HepG2 (cell line): ENCODE data around the gene HDAC4. TPM values are rescaled to one million over a fixed set of nuclear protein-coding genes. Genes with fewer than 3 reads are reported as not detected.

Source experiments
- ATAC-seq: fragments of 200-7000 bp; cut with Tn5 transposase; 3 replicates; pipeline ENCODE4 v1.9.1; 2020; ENCODE audit warnings: mild to moderate bottlenecking, moderate library complexity
- BruUV-seq: library from RNA; stranded (reverse); fragments of 400-500 nt; replicated peaks from 2 replicates; lab custom pipeline; 2021; lab: Mats Ljungman, UMichigan
- CTCF ChIA-PET: fragments of 300-600 bp; formaldehyde crosslinking; extraction: SDS; loops from one replicate; lab custom pipeline; 2021; ENCODE audit warnings: low total read pairs, inconsistent platforms, low intra/inter-chr PET ratio; lab: Yijun Ruan, JAX
- POLR2A ChIA-PET: fragments of 350-600 bp; sonication (Branson Sonifier 250); formaldehyde crosslinking; loops from one replicate; lab custom pipeline; 2020; ENCODE audit warnings: antibody characterized with exemption, inconsistent platforms; lab: Yijun Ruan, JAX
- DNase-seq: peaks from one replicate; pipeline ENCODE4 v3.0.0-alpha.2; 2015; ENCODE audit warnings: low spot score
- FAIRE-seq: peaks from 3 replicates; lab custom pipeline; 2011; peaks lifted over from hg19 to GRCh38; lab: Jason Lieb, UNC
- H2AFZ ChIP-seq: one replicate; pipeline ENCODE4 v1.6.1; 2011; ENCODE audit warnings: low read length, inconsistent platforms
- H3K27ac ChIP-seq: fragments of 300-600 bp; 3 replicates; pipeline ENCODE4 v1.8.0; 2011; ENCODE audit warnings: mixed run types, mild to moderate bottlenecking, mixed read lengths, low read length, inconsistent platforms; ENCODE audit not compliant: insufficient read depth; ENCODE audit errors: extremely low read length
- H3K27me3 ChIP-seq, 2 experiments: fragments of 200-600 bp in 1 of 2; 2 replicates in 1 of 2; 3 replicates in 1 of 2; pipeline versions ENCODE4 v1.6.0 to v1.8.0; 2011; ENCODE audit warnings: low read length in 2 of 2, mild to moderate bottlenecking in 2 of 2, moderate library complexity in 2 of 2, inconsistent platforms in 1 of 2; ENCODE audit not compliant: insufficient read depth in 2 of 2, control insufficient read depth in 1 of 2
- H3K36me3 ChIP-seq, 2 experiments: fragments of 200-600 bp in 1 of 2; replicated peaks in 1 of 2; 2 replicates in 1 of 2; 3 replicates in 1 of 2; pipeline versions ENCODE4 v1.5.1 to v1.8.0; 2011; ENCODE audit warnings: low read length in 2 of 2, inconsistent platforms in 1 of 2; ENCODE audit not compliant: insufficient read depth in 2 of 2, control insufficient read depth in 1 of 2
- H3K4me1 ChIP-seq: 2 replicates; pipeline ENCODE4 v1.5.1; 2012; ENCODE audit warnings: low read length, inconsistent platforms; ENCODE audit not compliant: insufficient read depth
- H3K4me2 ChIP-seq: 2 replicates; pipeline ENCODE4 v1.6.0; 2011; ENCODE audit warnings: low read depth, low read length, inconsistent platforms
- H3K4me3 ChIP-seq, 3 experiments: fragments of 200-600 bp in 1 of 3; sonication (generic), shearing (Covaris generic) in 1 of 3; replicated peaks in 1 of 3; 2 replicates each; pipeline ENCODE4 v1.5.1; 2011 to 2016; ENCODE audit warnings: low read length in 3 of 3, inconsistent platforms in 2 of 3, low read depth in 2 of 3, mild to moderate bottlenecking in 2 of 3, control low read depth in 1 of 3, mixed read lengths in 1 of 3; ENCODE audit not compliant: insufficient read depth in 1 of 3
- H3K79me2 ChIP-seq: one replicate; pipeline ENCODE4 v1.6.1; 2011; ENCODE audit warnings: low read length, inconsistent platforms; ENCODE audit not compliant: insufficient read depth
- H3K9ac ChIP-seq: 2 replicates; pipeline ENCODE4 v1.6.0; 2011; ENCODE audit warnings: mild to moderate bottlenecking, low read depth, low read length, inconsistent platforms; ENCODE audit not compliant: insufficient read depth
- H3K9me3 ChIP-seq: 2 replicates; pipeline ENCODE4 v1.5.1; 2012; ENCODE audit warnings: mild to moderate bottlenecking, low read length
- H4K20me1 ChIP-seq: 2 replicates; pipeline ENCODE4 v1.6.0; 2011; ENCODE audit warnings: inconsistent platforms, mild to moderate bottlenecking, low read length, moderate library complexity; ENCODE audit not compliant: insufficient read depth
- DNMT3B ChIP-seq: conservative IDR thresholded peaks from 2 replicates; pipeline ENCODE4 v1.6.1; 2016; ENCODE audit warnings: missing biosample characterization, control low read depth
- LCORL ChIP-seq, 2 experiments: fragments of 450-650 bp in 1 of 2; sonication (generic) in 1 of 2; formaldehyde crosslinking in 1 of 2; IDR thresholded peaks; 2 replicates each; pipeline versions ENCODE4 v1.5.0 to v1.6.1; 2017 to 2020; ENCODE audit warnings: antibody characterized with exemption in 1 of 2, missing genetic modification reagents in 1 of 2
- ZBTB10 ChIP-seq: sonication (generic); formaldehyde crosslinking; IDR thresholded peaks from 2 replicates; pipeline ENCODE4 v1.4.0; 2020; ENCODE audit warnings: missing genetic modification reagents, borderline replicate concordance
- WGBS: methylation state at CpG from one replicate; pipeline ENCODE4 v1.1.6; 2017; ENCODE audit warnings: low lambda C conversion rate; 5-methylcytosine and 5-hydroxymethylcytosine counted together
- in situ Hi-C: cut with HindIII; loops from 2 replicates; pipeline ENCODE4 v1.10.0; 2017; ENCODE audit warnings: low pct_unique_long_range_greater_than_20kb; ENCODE audit not compliant: extremely low pct_ligation_motif_present
- intact Hi-C: fragments of 100-400 bp; cut with micrococcal nuclease; formaldehyde crosslinking; loops from one replicate; pipeline ENCODE4 v1.10.0; 2022; ENCODE audit not compliant: unreplicated experiment
- polyA plus RNA-seq, 8 experiments: library from polyadenylated mRNA; depleted of rRNA in 3 of 8; stranded (reverse) in 7 of 8; unstranded in 1 of 8; fragments of >200 nt; fragmentation: Illumina TruSeq in 4 of 8; extraction: Trizol in 4 of 8; gene quantifications; 2 replicates each; pipeline versions ENCODE4 v1.2.1 to v1.2.3, GENCODE V29; 2011 to 2016; ENCODE audit warnings: low read depth in 4 of 8, missing spikeins in 1 of 8, mixed read lengths in 1 of 8; ENCODE audit not compliant: insufficient read depth in 1 of 8
- total RNA-seq, 5 experiments: library from RNA; depleted of rRNA; stranded (reverse); fragments of >200 nt; fragmentation: Illumina TruSeq; extraction: Trizol; gene quantifications; 2 replicates each; pipeline ENCODE4 v1.2.3, GENCODE V29; 2016; ENCODE audit warnings: low read depth in 1 of 5
- TF ChIP-seq, protein P1 (sequence below): sonication (generic); formaldehyde crosslinking; IDR thresholded peaks from 2 replicates; pipeline ENCODE4 v1.4.0; 2020; ENCODE audit warnings: missing genetic modification reagents, mild to moderate bottlenecking, borderline replicate concordance

The HDAC4 gene
- total and polyA plus RNA-seq, 2 of the 13 experiments (the other 11 are each of a cell fraction or from before 2014, with no cell fraction given) = 10.1 to 11.5 TPM

GRCh38 chr2:239412905-239413603, 12.2 kb upstream of the HDAC4 start:
- CTCF ChIA-PET = no interaction called here
- no TSS peak for BruUV-seq
- intact Hi-C loops (loop anchor here (1.0 kb wide), 1 partner anchor 36 kb away; no protein-coding TSS in a partner anchor), in situ Hi-C loops (no loop called here)
- H4K20me1 ChIP-seq = no peaks in the 10 kb centered on the region
- H2AFZ ChIP-seq = no peak overlapping the region
- ATAC-seq (no peak), DNase-seq (no peak), FAIRE-seq (no peak)
- no peak overlapping the region for H3K27ac ChIP-seq
- H3K9me3 ChIP-seq = no peaks in the 10 kb centered on the region
- TF ChIP-seq LCORL (IDR thresholded peaks at IDR 0.05) = no peak
- no peak for TF ChIP-seq LCORL (CRISPR knock-in tag; IDR thresholded peaks at IDR 0.05)
- TF ChIP-seq DNMT3B (CRISPR knock-in tag) = no peak
- TF ChIP-seq, protein P1, sequence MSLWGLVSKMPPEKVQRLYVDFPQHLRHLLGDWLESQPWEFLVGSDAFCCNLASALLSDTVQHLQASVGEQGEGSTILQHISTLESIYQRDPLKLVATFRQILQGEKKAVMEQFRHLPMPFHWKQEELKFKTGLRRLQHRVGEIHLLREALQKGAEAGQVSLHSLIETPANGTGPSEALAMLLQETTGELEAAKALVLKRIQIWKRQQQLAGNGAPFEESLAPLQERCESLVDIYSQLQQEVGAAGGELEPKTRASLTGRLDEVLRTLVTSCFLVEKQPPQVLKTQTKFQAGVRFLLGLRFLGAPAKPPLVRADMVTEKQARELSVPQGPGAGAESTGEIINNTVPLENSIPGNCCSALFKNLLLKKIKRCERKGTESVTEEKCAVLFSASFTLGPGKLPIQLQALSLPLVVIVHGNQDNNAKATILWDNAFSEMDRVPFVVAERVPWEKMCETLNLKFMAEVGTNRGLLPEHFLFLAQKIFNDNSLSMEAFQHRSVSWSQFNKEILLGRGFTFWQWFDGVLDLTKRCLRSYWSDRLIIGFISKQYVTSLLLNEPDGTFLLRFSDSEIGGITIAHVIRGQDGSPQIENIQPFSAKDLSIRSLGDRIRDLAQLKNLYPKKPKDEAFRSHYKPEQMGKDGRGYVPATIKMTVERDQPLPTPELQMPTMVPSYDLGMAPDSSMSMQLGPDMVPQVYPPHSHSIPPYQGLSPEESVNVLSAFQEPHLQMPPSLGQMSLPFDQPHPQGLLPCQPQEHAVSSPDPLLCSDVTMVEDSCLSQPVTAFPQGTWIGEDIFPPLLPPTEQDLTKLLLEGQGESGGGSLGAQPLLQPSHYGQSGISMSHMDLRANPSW (CRISPR knock-in tag) = no peak
- no peak for TF ChIP-seq ZBTB10 (CRISPR knock-in tag)
- TF ChIP-seq, all 625 proteins: peak for 0
- 51% methylated on average over 11 of the region's 11 CpGs for WGBS
- H3K36me3 ChIP-seq = no peaks in the 10 kb centered on the region
- H3K4me3 ChIP-seq = no peak overlapping the region
- POLR2A ChIA-PET = interaction anchor here (1.6 kb wide), 1 partner anchor 12 kb away, joined by 7 read pairs; the partner anchor contains the start of gene HDAC4
- no peak overlapping the region for H3K4me2 ChIP-seq
- H3K4me1 ChIP-seq = no peaks in the 10 kb centered on the region; the same call in 1 of the 2 replicates
- peaks cover 7 to 61% of the 10 kb centered on the region in 2 experiments; a peak in 4 of 5 replicates for H3K27me3 ChIP-seq
- H3K79me2 ChIP-seq = no peaks in the 10 kb centered on the region
- no peak overlapping the region for H3K9ac ChIP-seq
